UCSD-AML1 (cell line): ENCODE data around the gene STARD8.
"Not testable (repeated sequence)": the region's sequence is repeated elsewhere in the genome, so short reads cannot be mapped to it uniquely, and the experiment has no call there.

Experiments
- DNase-seq: peaks from one replicate; lab custom pipeline; 2025; ENCODE audit not compliant: unreplicated experiment; lab: John Stamatoyannopoulos, UW

STARD8 gene, protein sequence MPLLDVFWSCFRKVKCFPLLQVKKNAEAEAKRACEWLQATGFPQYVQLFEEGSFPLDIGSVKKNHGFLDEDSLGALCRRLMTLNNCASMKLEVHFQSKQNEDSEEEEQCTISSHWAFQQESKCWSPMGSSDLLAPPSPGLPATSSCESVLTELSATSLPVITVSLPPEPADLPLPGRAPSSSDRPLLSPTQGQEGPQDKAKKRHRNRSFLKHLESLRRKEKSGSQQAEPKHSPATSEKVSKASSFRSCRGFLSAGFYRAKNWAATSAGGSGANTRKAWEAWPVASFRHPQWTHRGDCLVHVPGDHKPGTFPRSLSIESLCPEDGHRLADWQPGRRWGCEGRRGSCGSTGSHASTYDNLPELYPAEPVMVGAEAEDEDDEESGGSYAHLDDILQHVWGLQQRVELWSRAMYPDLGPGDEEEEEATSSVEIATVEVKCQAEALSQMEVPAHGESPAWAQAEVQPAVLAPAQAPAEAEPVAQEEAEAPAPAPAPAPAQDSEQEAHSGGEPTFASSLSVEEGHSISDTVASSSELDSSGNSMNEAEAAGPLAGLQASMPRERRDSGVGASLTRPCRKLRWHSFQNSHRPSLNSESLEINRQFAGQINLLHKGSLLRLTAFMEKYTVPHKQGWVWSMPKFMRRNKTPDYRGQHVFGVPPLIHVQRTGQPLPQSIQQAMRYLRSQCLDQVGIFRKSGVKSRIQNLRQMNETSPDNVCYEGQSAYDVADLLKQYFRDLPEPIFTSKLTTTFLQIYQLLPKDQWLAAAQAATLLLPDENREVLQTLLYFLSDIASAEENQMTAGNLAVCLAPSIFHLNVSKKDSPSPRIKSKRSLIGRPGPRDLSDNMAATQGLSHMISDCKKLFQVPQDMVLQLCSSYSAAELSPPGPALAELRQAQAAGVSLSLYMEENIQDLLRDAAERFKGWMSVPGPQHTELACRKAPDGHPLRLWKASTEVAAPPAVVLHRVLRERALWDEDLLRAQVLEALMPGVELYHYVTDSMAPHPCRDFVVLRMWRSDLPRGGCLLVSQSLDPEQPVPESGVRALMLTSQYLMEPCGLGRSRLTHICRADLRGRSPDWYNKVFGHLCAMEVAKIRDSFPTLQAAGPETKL

DNA sequence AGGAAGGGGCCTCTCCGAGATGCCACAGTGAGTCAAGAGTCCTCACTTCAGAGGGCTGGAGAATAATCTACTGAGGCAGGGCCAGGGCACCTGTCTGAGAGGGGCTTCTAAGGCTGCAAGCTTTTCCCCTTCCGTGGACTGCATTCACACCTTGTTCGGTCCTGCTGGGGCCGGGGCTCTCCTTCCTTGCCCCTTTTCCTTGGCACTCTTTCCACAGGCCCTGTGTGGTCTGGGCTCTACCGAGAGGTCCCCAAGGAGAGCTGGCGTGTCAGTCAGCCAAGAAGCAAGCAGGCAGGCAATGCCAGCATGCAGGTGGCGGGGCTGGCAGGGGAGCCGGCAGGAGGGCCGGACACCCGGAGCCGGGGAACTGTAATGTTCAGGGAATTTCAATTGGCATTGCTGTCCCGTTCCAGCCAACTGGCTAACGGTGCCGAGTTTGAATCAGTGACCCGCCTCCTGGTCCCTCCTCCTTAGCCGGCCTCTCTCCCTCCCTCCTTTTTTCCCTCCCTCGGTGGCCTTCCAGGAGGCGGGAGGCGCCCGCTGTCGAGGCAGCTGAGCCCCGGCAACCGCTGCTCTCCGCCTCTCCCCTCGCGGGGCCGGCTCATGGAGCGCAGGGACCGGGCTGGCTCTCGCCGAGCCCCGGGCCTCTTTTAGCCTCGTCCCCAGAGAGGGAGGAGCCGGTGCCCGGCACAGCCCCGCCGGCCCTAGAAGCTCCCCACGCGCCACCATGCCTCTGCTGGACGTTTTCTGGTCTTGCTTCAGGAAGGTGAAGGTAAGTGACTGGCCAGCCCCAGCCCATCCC is at the start of gene STARD8:
Gene STARD8 (plus strand): TSS at position 511 of the 802 bp plus-strand sequence. CDS start 217 bp downstream, at position 728.
- no peak for DNase-seq

DNA sequence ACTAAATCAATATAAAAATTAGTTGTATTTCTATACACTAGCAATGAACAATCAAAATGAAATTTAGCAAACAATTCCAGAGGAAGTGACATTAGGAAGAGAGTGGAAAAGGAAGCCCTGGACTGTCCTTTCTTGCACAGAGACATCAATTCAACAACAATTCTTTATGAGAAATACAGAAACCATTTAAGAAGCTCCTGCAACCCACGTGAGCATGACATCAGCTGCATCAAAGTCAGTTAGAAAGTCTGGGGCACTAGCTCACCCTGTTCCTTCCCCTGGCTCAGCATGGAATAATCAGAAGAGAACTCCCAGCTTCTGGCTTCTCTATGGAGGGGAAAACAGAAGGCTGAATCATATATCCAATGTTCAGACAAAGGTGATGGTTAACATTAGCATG is 48.6 kb upstream of the STARD8 start:
- no peak for DNase-seq

DNA sequence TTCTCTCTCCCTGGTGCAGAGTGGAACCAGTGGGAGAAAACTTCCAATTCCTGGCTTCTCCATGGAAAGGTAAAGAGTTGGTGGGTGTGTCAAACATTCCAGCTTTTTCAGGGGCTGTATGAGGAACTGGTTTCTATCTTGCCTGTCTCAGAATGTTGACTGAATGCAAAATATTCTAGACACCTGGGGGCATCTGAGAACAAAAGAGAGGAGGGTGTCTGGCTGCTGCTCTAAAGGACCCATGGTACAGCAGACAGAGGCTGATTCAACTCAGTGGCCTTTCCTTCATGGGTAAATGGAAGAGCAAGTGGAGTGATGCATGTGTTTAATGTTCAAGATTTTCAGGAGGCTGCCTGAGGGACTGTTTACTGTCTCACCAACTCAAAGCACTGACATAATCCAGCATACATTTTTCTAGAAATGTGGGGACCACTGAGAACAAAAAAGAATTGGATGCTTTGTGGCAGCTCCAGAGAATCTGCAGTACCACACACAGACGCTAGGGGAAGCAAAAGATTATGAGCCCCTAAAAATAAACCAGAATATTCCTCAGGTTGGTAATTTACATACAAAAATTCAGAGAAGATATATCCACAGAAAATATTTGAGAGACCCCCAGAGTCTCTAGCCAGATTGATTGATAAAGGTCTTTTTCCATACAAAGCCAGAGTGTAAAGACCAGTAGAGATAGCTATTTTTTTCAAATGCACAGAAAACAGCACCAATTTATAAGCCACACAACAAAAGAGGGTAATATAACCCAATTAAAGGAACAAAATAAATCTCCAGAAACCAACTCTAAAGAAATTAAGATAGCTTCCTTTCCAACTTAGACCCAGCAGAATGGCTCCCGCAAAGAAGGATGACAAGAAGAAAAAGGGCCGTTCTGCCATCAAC is 48.0 kb upstream of the STARD8 start:
- DNase-seq: no peak

DNA sequence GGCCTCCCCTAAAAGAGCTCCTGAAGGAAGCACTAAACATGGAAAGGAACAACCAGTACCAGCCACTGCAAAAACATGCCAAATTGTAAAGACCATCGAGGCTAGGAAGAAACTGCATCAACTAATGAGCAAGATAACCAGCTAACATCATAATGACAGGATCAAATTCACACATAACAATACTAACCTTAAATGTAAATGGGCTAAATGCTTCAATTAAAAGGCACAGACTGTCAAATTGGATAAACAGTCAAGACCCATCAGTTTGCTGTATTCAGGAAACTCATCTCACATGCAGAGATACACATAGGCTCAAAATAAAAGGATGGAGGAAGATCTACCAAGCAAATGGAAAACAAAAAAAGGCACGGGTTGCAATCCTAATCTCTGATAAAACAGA is 43.2 kb upstream of the STARD8 start:
- DNase-seq: not testable (repeated sequence)

DNA sequence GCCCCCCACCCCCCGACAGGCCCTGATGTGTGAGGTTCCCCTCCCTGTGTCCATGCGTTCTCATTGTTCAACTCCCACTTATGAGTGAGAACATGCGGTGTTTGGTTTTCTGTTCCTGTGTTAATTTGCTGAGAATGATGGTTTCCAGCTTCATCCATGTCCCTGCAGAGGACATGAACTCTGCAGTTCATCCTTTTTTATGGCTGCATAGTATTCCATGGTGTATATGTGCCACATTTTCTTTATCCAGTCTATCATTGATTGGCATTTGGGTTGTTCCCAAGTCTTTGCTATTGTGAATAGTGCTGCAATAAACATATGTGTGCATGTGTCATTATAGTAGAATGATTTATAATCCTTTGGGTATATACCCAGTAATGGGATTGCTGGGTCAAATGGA is 32.7 kb upstream of the STARD8 start:
- not testable (repeated sequence) for DNase-seq

DNA sequence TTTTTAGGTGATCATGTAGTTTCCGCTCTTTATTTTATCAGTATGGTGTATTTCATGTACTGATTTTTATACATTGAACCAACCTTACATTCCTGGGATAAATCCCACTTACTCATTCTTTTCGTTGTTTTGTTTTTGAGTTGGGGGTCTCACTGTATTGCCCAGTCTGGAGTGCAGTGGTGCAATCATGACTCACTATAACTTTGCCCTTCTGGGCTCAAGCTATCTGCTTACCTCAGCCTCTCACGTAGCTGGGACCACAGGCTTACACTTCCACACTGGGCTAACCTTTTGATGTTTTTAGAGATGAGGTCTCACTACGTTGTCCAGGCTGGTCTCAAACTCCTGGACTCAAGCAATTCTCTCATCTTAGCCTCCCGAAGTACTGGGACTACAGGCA is 19.5 kb upstream of the STARD8 start:
- DNase-seq: no peak

DNA sequence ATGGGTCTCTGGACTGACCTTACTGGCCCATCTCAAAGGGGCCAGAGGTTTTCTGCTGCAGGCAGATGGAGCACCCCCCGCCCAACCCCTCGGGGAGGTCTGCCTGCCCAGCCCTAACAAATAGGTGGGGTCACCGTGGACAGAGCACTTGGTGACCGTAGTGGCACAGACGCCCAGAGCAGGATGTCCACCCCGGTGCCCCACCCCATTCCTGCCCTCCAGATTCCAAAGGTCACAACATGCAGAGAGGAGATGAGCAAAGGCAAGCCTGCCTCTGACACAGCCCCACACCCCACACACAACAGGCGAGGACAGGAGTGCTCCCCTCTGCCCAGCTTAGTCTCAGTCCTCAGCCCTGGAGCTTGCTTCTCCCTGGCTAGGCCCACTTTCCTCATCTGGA is 17.5 kb upstream of the STARD8 start:
- not testable (repeated sequence) for DNase-seq

DNA sequence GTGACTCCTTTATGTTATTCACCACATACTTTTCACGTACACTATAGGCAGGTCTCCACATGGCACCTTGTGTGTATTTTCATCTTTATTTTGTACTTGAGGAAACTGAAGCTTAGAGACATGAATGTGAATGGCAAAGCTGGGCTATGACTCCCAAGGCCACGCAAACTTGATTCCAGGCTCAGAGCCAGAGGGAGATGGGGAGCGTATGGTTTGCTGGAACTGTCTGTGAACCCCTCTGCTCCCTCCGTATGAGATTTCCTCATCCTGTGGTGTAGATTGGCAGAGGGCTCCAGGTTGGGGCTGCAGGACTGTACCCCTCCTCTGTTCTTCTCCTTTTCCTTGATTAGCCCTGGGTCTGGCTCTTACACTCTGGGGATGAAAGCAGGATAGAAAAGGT is 16.1 kb upstream of the STARD8 start:
- no peak for DNase-seq

DNA sequence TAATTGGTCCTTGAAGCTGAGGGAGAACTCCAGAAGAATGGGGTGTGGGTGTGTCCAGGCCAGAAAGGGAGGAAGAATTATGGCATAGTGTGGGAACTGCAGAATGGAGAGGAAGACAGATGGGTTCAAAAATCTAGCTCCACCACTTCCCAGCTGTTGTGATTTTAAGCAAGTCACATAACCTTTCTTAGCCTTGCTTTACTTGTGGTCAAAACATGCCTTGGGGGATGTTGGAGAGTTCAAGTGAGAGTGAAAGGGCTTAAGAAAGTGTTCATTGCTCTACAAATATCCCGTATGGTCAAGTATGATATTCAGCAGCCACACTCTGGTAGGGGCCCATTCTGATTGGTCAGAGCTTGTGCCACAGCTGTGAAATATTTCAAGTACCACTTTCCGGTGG is 15.0 kb upstream of the STARD8 start:
- DNase-seq: no peak

DNA sequence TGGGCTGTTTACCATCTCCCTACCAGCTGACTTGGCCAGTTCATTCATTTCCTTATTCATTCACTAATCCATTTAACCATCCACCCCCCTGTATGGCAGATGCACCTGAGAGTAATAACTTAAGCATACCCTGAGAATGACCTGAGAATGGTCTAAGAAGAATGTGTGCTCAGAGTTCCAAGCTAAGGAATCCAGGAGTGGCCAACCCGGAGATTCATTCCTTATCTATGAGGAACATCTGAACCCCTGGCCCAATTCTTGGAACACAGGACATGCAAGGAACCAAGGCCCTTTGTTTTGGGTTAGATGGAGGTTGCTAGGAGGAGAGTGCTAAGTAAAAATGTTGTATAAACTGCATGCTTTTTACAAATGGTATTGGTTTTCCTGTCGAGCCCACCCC is 13.5 kb upstream of the STARD8 start:
- no peak for DNase-seq

DNA sequence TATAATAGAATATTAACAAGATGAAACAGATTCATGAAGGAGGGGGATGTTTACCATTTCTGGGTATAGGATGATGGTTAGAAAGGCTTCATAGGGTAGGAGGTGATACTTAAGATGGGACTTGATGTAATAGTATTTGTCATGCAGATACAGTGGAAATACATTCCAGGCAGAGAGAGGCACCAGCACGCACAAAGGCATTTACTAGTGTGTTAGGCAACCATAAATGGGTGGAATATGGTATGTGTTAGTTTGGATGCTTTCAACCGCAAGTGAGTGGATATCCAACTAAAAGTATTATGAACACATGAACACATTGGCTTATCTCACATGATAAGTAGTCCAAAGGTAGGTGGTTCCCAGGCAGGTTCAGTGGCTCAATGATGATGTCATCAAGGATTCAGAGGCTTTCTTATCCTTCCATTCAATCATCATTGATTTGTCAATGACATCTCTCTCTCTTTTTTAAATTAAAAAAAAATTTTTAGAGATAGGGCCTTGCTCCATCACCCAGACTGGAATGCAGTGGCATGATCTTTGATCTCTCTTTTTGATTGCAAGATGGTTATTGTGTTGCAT is 12.7 kb upstream of the STARD8 start:
- DNase-seq: no peak

DNA sequence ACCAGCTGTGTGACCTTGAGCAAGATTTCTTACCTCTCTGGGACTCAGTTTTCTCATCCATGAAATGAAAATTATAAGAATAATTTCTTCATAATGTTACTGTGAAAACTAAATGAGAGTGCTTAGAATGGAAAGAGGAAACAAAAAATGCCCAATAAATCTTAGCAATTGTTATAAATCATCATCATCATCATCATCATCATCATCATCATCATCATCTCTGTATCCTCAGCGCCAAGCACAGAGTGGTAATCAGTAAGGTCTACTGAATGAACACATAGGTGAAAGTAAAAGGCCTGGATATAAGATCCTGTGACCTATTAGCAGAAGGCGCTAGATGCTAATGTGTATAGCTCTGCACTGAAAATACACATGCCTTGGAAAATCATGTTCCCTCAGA is 6.8 kb upstream of the STARD8 start:
- DNase-seq: no peak

DNA sequence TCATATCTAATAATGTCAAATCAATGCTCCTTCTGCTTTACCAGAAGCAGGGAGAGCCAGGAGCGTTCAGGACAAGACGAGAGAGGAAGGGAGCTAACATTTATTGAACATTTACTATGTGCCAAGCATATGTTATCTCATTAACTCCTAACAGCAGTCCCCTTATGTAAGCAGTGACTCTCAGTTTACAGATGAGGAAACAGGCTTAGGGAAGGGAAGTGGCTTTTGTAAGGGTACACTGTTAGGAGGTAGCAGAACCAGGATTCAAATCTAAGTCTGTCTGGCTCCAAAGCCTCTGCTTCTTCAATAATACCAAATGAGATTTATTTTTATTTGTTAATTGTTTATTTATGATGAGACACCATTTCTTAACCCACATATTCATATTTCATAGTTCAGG is 2.6 kb upstream of the STARD8 start:
- no peak for DNase-seq

DNA sequence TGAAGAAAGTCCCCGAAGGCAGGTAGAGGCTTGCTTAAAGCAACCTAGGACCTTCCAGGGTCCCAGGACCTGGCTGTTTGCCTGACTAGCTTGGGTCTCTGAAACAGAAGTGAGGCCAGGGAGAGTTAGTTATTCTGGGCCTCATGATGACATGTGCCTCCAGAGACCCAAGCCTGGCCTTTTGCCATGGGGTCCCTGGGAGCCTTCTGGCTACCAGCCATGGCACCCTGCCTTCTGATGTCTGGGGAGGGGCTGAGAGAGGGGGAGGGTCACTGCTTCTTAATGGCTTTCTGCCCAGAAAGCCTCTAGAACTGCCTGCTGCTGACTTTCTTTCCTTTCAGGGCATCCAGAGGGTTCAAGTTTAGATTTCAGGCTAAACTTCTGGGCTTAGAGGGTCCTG is 1.0 kb upstream of the STARD8 start:
- no peak for DNase-seq

DNA sequence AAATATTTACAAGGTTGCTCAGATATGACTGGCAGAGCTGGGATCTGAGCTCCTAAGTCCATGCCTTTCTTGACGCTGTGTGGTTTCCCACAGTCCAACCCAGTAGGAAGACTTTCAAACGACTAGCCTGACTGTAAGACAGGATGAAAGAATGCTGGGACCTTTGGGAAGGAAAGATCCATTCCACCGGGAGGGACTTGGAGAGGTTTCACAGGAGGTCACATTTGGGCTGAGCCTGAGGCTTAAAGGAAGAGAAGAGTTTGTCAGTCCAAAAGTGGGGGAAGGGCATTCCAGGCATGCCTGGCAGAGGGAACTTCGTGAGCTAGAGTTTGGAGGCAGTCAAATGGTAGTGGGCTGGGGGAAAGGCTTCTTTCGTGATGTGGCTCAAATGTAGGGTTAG is 1.5 kb downstream of the STARD8 start:
- DNase-seq: no peak

DNA sequence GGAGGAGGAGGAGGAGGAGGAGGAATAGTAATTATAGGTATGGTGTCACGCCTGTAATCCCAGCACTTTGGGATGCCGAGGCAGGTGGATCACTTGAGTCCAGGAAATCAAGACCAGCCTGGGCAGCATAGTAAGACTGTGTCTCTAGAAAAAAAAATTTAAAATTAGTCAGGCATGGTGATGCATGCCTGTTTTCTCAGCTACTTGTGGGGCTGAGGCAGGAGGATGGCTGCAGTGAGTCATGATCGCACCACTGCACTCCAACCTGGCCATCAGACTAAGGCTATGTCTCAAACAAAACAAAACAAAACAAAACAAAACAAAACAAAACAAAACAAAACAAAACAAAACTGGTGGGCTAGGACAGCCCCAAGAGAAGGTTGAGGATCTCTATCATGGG is 3.0 kb downstream of the STARD8 start:
- no peak for DNase-seq

DNA sequence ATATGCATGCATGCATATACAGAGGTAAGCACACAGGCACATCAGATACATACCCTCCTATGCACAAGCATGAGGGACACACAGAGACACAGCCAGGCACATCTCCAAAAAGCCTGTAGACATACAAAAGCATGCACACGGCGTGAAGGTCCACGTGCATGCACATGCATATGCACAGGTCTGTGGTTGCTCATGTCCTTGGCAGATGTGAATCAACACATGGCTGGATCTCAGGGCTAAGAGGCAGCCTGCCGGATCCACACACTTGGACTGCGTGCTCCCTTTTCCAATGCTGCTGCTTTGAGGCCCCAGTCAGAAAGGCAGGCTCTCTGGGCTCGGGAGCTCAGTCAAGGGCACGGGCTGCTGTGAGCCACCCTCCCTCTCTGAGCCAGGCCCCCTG is 3.6 kb downstream of the STARD8 start:
- DNase-seq: no peak

DNA sequence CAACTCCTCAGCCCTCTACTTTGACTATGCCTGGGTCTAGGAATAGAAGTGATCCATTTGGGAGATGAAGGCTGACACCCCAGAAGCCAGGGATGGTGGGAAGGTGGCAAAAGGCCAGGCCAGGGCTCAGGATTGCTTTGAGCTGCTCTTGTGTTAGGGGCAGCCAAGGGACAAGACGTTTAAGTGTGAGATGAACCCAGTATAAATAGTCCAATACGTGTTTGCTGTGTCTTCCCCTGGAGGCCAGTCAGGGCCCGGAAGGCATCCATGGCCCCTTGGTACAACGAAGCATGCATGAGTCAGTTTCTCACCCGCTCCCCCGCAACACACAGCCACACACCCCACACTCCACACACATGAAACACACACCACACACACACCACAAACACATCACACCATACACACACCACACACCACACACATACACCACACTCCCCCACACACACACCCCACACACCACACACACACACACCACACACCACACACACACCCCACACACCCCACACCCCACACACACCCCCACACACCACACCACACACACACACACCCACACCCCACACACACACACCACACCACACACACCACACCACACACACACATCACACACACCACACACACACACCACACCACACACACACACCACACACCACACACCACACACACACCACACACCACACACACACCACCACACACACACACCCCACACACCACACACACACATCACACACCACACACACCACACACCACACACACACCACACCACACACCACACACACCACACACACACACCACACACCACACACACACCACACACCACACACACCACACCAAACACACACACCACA is 5.1 kb downstream of the STARD8 start:
- DNase-seq: no peak

DNA sequence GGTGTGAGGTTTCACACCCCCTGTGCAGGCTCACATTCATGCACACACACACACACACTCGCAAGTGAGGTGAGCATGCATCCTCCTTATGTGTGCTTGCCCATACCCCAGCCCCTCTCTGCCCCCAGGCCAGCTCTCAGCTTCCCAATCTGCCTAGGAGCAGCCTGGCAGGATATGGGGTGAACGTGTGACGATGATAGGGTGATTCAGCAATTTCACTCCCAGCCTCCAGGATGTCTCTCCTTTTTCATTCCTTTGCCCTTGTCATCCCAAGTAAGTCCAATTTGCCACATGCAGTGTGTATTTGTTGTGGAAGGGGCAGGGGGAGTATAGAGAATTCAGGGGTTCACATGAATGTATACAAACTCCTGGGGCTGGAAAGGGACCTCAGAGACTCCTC is 7.2 kb downstream of the STARD8 start:
- DNase-seq: no peak
